GM12891 (cell line): ENCODE results near the gene MGARP.
A peak's percentile ranks its signal among the peaks of the same experiment; 100 is the strongest.
"Not testable (repeated sequence)": the region's sequence is repeated elsewhere in the genome, so short reads cannot be mapped to it uniquely, and the experiment has no call there.

Source experiments
- DNase-seq: peaks from one replicate; pipeline ENCODE4 v3.0.0; 2011; ENCODE audit warnings: low spot score; ENCODE audit not compliant: insufficient read length
- FAIRE-seq: peaks from 2 replicates; lab custom pipeline; 2011; peaks lifted over from hg19 to GRCh38; lab: Jason Lieb, UNC
- PAX5 ChIP-seq: IDR thresholded peaks from 2 replicates; pipeline ENCODE4 v1.6.1; 2011; ENCODE audit warnings: low read length, moderate library complexity, mild to moderate bottlenecking; ENCODE audit not compliant: insufficient read depth, severe bottlenecking
- POLR2A ChIP-seq: IDR thresholded peaks from 2 replicates; pipeline ENCODE4 v1.6.1; 2011; ENCODE audit warnings: low read depth, low read length, control low read depth
- POLR2AphosphoS5 ChIP-seq: IDR thresholded peaks from 2 replicates; pipeline ENCODE4 v1.6.1; 2011; ENCODE audit warnings: low read depth, low read length, control low read depth
- POU2F2 ChIP-seq: IDR thresholded peaks from 2 replicates; pipeline ENCODE4 v1.6.1; 2011; ENCODE audit warnings: low read depth, mild to moderate bottlenecking, control low read depth, low read length, moderate library complexity
- SPI1 ChIP-seq: IDR thresholded peaks from 2 replicates; pipeline ENCODE4 v1.6.1; 2011; ENCODE audit warnings: low read depth, low read length, control low read depth
- TAF1 ChIP-seq: IDR thresholded peaks from 2 replicates; pipeline ENCODE4 v1.6.1; 2011; ENCODE audit warnings: low read depth, low read length, control low read depth

The MGARP gene

DNA sequence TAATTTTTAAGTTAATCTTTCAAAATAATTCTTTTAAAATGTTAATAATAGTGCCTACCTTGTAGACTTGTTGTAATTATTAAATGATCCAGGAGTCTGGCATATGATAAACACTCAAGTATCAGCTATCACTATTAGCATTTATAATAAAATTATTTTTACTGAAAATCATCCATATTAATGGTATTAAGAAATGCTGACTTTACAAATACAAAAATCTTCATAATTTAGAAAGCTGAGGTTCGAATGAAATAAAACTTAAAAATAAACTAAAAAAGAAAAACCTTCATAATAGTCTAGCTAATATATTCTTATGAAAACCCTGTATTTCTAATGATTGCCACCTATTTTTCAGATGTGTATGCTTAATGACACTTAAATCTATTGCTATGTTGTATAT is 5.2 kb downstream of the MGARP start:
- no peak for DNase-seq
- FAIRE-seq = no peak
- TF ChIP-seq PAX5 (no peak), POU2F2 (no peak), POLR2AphosphoS5 (no peak), SPI1 (no peak), TAF1 (no peak), POLR2A (no peak)

DNA sequence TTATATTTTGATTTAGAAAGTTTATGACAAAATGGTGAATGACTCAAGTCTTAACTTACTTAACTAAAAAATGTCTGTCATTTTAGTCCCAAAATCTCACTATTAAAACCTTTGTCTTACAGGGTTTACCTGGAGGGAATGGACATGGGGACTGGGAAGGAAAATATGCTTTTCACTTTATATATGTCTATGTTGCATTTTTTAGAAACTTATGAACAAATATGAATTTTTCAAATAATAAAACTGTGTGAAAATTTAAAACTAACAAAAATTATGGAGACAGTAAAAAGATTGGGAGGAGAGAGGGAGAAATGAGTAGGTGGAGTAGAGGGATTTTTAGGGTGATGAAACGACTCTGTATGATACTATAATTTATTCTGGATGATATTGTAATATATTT is 6.2 kb downstream of the MGARP start:
- DNase-seq (no peak), FAIRE-seq (no peak)
- no peak for TF ChIP-seq POLR2AphosphoS5
- TF ChIP-seq POU2F2 = no peak
- no peak for TF ChIP-seq TAF1
- no peak for TF ChIP-seq POLR2A
- TF ChIP-seq PAX5 = no peak
- TF ChIP-seq SPI1 = no peak

DNA sequence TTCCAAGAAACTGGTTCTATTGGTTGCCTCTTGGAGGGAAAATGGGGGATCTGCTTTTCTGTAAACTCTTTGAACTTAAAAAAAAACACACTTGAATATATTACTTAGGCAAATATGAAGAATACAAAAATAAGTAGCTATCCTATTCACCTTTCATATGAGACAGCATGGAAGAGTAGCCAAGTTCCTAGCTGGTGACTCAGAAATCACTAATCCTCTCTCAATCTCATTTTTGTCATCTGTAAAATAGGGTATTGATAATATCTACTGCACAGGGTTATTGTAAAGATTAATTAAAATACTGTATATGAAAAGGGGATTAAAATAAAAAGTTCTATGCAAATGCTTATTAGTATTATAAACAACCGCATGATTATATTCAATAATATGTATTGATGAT is 12.7 kb downstream of the MGARP start:
- FAIRE-seq (no peak), DNase-seq (no peak)

DNA sequence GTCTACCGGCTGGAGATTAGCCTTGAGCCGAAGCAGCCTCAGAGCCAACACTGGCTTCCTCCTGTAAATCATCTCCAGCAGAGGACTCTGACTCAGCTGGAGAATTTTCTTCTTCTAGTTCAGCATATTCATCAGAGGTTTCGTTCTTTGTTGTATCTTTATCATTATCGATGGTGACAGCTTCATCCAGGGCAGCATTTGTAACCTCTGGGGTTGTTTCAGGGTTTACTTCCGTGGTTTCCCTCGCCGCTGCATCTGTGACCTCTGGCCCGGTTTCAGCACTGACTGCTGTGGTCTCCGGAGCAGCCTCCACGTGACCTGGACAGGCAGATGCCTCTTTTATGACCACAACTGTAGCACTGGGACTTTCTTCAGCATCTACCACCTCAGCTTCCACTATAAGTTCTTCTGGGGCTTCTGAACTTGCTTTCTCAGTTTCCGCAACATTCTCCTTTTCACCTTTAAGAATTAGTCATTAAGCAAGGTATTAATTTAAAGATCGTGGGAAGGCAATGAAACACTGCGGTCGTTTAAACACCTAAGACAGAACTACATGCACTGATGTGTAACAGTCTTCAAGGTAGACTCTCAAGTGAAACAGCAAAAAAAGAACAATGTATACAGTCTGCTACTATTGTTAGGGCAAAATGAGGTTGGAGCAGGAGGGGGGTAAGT is 13.3 kb downstream of the MGARP start:
- peak; percentile 99 for FAIRE-seq
- peak; percentile 67 for DNase-seq
- TF ChIP-seq POU2F2 = peak; percentile 90
- TF ChIP-seq TAF1 = no peak
- TF ChIP-seq POLR2A = no peak
- TF ChIP-seq SPI1 = no peak
- TF ChIP-seq PAX5 = no peak
- TF ChIP-seq POLR2AphosphoS5 = peak; percentile 27; the same call in 1 of the 2 replicates

More for the DNA sequence above, 12.7 kb downstream of the MGARP start:
- no peak for TF ChIP-seq POLR2A
- TF ChIP-seq SPI1 = no peak
- TF ChIP-seq POLR2AphosphoS5 = no peak
- TF ChIP-seq POU2F2 = no peak
- TF ChIP-seq PAX5 = no peak
- no peak for TF ChIP-seq TAF1

DNA sequence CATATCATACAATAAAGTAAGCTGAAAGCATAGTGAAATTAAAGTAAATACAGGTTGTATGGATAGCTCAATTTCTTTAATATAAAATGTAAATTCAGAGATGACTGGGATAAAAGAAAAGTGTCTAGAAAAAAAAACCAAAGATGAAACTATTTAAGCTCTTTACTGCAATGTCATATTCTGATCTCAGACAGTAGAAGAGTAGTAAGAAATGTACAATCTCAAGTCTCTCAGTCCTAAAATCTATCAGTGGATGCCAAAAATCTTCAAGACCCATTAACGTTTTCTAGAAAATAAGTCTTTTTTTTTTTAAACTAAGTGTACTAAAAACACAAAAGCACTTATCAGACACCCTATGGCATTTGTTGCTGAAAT is 13.8 kb downstream of the MGARP start:
- TF ChIP-seq POLR2AphosphoS5 (no peak), SPI1 (no peak), POU2F2 (no peak), PAX5 (no peak), TAF1 (no peak), POLR2A (no peak)
- FAIRE-seq (no peak), DNase-seq (no peak)

DNA sequence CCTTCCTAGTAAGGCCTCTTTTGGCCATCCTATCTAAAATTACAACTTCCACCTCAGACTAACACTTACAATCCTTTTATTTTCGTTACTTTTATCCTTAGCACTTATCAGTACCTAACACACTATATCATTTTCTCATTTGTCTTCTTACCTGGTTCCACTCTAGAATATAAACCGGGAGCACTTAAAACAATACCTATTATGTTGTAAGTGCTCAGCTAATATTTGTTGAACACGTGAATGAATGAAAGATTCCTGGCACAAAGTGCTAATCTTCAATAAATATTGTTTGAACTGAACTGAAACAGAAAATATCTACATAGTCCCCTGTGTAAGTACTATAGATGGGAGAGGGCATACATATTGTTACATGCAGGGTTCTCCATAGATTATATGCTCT is 14.4 kb downstream of the MGARP start:
- FAIRE-seq = no peak
- DNase-seq = no peak
- TF ChIP-seq SPI1 (no peak), POU2F2 (no peak), POLR2AphosphoS5 (no peak), TAF1 (no peak), POLR2A (no peak), PAX5 (no peak)

DNA sequence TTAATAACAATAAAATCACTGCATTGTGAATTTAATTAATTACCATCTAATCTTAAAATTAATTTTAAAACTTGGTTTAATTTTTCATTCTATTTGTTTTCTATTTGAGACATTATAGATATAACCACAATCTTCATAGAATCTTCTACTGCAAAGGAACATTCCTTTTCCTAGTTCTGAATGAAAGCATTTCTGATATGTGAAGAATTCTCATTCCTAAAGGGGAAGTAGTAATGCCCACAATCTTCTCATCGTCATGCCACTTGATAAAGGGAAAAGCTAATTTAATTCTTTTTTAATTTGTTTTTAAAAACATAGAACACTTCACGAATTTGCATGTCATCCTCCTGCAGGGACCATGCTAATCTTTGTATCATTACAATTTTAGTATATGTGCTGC is 23.7 kb downstream of the MGARP start:
- TF ChIP-seq SPI1 (no peak), POU2F2 (no peak), TAF1 (no peak), PAX5 (no peak), POLR2AphosphoS5 (no peak), POLR2A (no peak)
- FAIRE-seq = no peak
- no peak for DNase-seq

DNA sequence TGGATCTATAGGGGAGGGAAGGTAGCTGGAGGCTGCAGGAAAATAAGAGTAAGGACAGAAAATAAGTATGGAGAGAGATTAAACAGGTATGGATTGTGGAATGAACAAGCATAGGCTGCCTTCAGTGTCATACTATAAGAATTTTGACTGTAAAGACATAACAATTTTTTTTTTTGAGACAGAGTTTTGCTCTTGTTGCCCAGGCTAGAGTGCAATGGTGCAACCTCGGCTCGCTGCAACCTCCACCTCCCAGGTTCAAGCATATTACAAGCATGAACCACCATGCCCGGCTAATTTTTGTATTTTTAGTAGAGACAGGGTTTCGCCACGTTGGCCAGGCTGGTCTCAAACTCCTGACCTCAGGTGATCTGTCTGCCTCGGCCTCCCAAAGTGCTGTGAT is 24.4 kb downstream of the MGARP start:
- not testable (repeated sequence) for FAIRE-seq, DNase-seq

DNA sequence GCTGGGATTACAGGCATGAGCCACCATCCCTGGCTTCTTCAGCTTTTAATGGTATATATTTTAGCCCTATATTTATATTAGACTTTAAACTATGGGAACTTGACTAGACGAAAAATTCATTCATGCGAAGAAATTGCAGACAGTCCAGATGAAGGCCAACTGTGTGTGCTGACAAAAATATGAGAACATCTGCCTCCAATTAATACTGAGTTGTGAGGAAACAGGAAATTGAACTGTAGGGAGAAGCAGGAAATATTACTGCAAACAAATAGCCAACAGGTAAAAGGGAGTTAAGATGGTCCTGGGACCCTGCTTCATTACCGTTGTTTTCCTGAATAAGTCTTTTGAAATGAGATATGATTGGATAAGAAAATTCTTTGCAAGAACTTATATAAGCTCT is 26.3 kb downstream of the MGARP start:
- FAIRE-seq (no peak), DNase-seq (no peak)
- no peak for TF ChIP-seq TAF1
- no peak for TF ChIP-seq SPI1
- TF ChIP-seq POU2F2 = no peak
- TF ChIP-seq PAX5 = no peak
- TF ChIP-seq POLR2A = no peak
- no peak for TF ChIP-seq POLR2AphosphoS5

DNA sequence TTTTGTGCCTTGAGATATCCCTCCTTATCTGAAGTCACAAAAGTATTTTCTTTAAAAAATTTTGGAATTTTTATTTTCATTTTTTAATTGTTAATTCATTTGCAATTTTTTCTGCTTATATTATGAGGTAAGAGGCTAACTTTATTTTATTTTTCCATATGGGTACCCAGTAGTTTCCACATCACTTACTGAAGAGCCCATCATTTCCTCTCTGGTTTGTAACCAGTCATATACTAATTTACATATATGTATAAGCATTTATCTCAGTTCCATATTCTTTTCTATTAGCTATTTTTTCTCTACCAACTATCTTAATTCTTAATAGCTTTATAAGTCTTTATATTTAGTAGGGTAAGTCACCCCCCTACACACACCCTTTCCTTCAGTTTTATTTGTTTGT is 27.0 kb downstream of the MGARP start:
- FAIRE-seq = no peak
- DNase-seq = no peak
- TF ChIP-seq TAF1 (no peak), POU2F2 (no peak), POLR2A (no peak)

DNA sequence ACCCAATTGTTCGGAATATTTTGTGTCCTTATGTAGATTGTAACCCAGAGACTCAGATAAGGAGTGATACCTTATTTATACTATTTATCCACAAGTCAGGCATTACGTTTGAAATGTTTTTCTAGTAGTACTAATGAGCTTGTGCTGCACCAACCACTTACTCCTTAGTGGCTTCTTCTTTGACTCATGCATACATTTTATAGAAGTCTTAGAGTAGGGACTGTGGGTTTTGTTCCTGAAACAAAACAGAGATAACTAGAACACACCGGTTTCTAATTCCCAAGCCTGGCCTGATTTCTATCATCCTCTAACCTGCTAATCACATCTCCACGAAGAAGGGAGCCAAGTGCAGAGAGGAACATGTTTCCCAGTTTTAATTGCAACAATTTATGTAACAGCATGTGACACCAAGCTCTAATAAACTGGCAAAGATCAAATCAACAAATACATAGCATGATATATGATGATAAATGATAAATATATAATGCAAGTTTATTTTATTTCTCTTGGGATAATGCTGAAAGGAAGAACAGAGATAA is 32.3 kb downstream of the MGARP start:
- FAIRE-seq (no peak), DNase-seq (no peak)
- TF ChIP-seq POU2F2 = no peak
- no peak for TF ChIP-seq POLR2AphosphoS5
- no peak for TF ChIP-seq SPI1
- TF ChIP-seq TAF1 = no peak
- no peak for TF ChIP-seq PAX5
- no peak for TF ChIP-seq POLR2A
